ENCODE data around the gene EPHA2.

DNA sequence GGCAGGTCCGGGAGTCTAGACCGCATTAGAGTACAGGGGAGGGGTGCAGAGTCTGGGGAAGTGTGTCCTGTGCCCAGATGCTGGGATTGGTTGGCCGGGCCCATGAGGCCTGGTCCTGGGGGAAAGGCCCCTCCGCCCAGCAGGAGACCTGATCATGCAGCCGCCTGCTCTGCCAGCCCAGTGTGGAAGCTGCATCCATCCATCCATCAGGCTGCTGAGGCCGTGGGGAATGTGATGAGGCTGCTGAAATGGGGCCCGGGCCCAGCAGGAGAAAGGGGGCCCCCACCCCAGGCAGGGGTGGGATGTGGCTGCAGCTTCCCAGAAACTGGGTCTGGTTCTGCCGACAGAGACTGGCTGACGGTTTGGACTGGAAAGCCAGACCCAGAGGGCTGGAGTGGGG, 37.2 kb downstream of the EPHA2 start:
- TF ChIP-seq REST (IDR thresholded peaks at IDR 0.05; ENCODE audit: unreplicated experiment) (no peak), CTCF (conservative IDR thresholded peaks at IDR 0.05; ENCODE audit: low read depth in 2 of 2) (no peak), CREB1 (CRISPR knock-in tag; IDR thresholded peaks at IDR 0.05; ENCODE audit: low read depth) (no peak), EZH2phosphoT487 (IDR thresholded peaks at IDR 0.05; ENCODE audit: unreplicated experiment) (no peak), EZH2 (IDR thresholded peaks at IDR 0.05; ENCODE audit: low read depth, unreplicated experiment) (no peak), STAT1 (IDR thresholded peaks at IDR 0.05; ENCODE audit: unreplicated experiment) (no peak), JUNB (IDR thresholded peaks at IDR 0.05; ENCODE audit: unreplicated experiment) (no peak), POLR2AphosphoS5 (IDR thresholded peaks at IDR 0.05; ENCODE audit: low read depth) (no peak), ZNF114 (CRISPR knock-in tag; IDR thresholded peaks at IDR 0.05) (no peak)

Data from GM23338 (cell line).